A673 (cell line): Measurements from ENCODE around the gene DOCK4. TPM values are rescaled to one million over a fixed set of nuclear protein-coding genes. Genes with fewer than 3 reads are reported as not detected.

Source experiments
- BruUV-seq: library from RNA; stranded (reverse); fragments of 400-500 nt; replicated peaks from 2 replicates; lab custom pipeline; 2021; lab: Mats Ljungman, UMichigan
- CTCF ChIA-PET: fragments of 300-600 bp; sonication (Branson Sonifier 250); formaldehyde crosslinking; loops from one replicate; lab custom pipeline; 2022; ENCODE audit warnings: antibody characterized with exemption; lab: Charles Lee
- POLR2A ChIA-PET: fragments of 300-600 bp; sonication (Branson Sonifier 250); formaldehyde crosslinking; loops from one replicate; lab custom pipeline; 2022; ENCODE audit warnings: antibody characterized with exemption; ENCODE audit not compliant: low non-redundant PET; lab: Charles Lee
- DNase-seq: peaks from one replicate; pipeline ENCODE4 v3.0.0-alpha.2; 2015; ENCODE audit warnings: low spot score
- H3K27ac ChIP-seq: fragments of 200-600 bp; sonication (generic); 2 replicates; pipeline ENCODE4 v1.5.1; 2016; ENCODE audit warnings: mixed run types, low read depth, mild to moderate bottlenecking, mixed read lengths, antibody characterized with exemption, low read length; ENCODE audit not compliant: poor library complexity, severe bottlenecking
- H3K27me3 ChIP-seq: fragments of 200-600 bp; sonication (generic); replicated peaks from 2 replicates; pipeline ENCODE4 v1.6.1; 2017; ENCODE audit warnings: mixed run types, low read depth, mild to moderate bottlenecking, mixed read lengths, antibody characterized with exemption, low read length; ENCODE audit not compliant: insufficient read depth, poor library complexity
- H3K36me3 ChIP-seq: fragments of 200-600 bp; sonication (generic); 2 replicates; pipeline ENCODE4 v1.6.1; 2016; ENCODE audit warnings: mixed run types, mild to moderate bottlenecking, mixed read lengths, antibody characterized with exemption, low read length; ENCODE audit not compliant: insufficient read depth, poor library complexity, severe bottlenecking
- H3K4me1 ChIP-seq: fragments of 200-600 bp; sonication (generic); 2 replicates; pipeline ENCODE4 v1.6.1; 2017; ENCODE audit warnings: mixed run types, mild to moderate bottlenecking, mixed read lengths, antibody characterized with exemption, low read length; ENCODE audit not compliant: insufficient read depth, poor library complexity, severe bottlenecking
- H3K4me3 ChIP-seq: fragments of 200-600 bp; sonication (generic); 2 replicates; pipeline ENCODE4 v1.5.1; 2016; ENCODE audit warnings: low read depth, mixed run types, mild to moderate bottlenecking, mixed read lengths, low read length; ENCODE audit not compliant: poor library complexity, severe bottlenecking
- H3K9me3 ChIP-seq: fragments of 200-600 bp; sonication (generic); 2 replicates; pipeline ENCODE4 v1.6.1; 2016; ENCODE audit warnings: mixed run types, low read depth, mild to moderate bottlenecking, mixed read lengths, antibody characterized with exemption, low read length; ENCODE audit not compliant: poor library complexity, severe bottlenecking
- EZH2 ChIP-seq: fragments of 200-600 bp; sonication (generic); IDR thresholded peaks from 2 replicates; pipeline ENCODE4 v1.6.1; 2017; ENCODE audit warnings: borderline replicate concordance, low read depth, mild to moderate bottlenecking, mixed read lengths, antibody characterized with exemption, low read length; ENCODE audit not compliant: poor library complexity, severe bottlenecking
- intact Hi-C: fragments of 100-400 bp; cut with micrococcal nuclease; formaldehyde crosslinking; loops from one replicate; pipeline ENCODE4 v1.10.0; 2022; ENCODE audit not compliant: unreplicated experiment
- total RNA-seq: library from RNA; stranded (reverse); gene quantifications from 2 replicates; pipeline ENCODE4 v1.2.3, GENCODE V29; 2021
- TF ChIP-seq, protein P1 (sequence below): fragments of 300-800, 200-600 bp; sonication (generic); conservative IDR thresholded peaks from 2 replicates; pipeline ENCODE4 v1.5.1; 2017; ENCODE audit warnings: low read depth, mild to moderate bottlenecking, antibody characterized with exemption, low read length, moderate library complexity, mixed read lengths

Gene DOCK4
- total RNA-seq, 1 experiment from 2014 or later: 28.5 TPM

DNA sequence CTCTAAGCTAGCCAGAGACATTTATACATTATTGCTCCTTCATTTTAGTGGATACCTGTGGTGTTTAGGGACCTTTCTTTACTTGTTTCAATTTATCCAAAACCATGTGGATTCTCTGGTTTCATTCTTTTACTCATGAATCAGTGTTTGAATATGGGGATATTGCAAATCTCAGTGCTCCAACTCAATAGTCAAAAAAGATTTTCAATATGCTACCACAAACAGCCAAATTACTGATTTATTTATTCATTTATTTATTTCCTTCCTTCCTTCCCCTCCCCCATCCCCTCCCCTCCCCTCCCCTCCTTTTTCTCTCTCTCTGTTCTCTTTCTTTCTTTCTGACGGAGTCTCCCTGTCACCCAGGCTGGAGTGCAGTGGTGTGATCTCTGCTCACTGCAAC, 390.8 kb downstream of the DOCK4 start:
- no peak overlapping the region for H3K4me3 ChIP-seq
- H3K27ac ChIP-seq: no peak overlapping the region
- TF ChIP-seq EZH2: no peak
- TF ChIP-seq, protein P1, sequence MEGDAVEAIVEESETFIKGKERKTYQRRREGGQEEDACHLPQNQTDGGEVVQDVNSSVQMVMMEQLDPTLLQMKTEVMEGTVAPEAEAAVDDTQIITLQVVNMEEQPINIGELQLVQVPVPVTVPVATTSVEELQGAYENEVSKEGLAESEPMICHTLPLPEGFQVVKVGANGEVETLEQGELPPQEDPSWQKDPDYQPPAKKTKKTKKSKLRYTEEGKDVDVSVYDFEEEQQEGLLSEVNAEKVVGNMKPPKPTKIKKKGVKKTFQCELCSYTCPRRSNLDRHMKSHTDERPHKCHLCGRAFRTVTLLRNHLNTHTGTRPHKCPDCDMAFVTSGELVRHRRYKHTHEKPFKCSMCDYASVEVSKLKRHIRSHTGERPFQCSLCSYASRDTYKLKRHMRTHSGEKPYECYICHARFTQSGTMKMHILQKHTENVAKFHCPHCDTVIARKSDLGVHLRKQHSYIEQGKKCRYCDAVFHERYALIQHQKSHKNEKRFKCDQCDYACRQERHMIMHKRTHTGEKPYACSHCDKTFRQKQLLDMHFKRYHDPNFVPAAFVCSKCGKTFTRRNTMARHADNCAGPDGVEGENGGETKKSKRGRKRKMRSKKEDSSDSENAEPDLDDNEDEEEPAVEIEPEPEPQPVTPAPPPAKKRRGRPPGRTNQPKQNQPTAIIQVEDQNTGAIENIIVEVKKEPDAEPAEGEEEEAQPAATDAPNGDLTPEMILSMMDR: no peak
- CTCF ChIA-PET: no interaction called here
- BruUV-seq: no TSS peak
- H3K36me3 ChIP-seq: no peaks in the 10 kb centered on the region
- H3K9me3 ChIP-seq: no peaks in the 10 kb centered on the region
- H3K4me1 ChIP-seq: no peaks in the 10 kb centered on the region
- DNase-seq: no peak
- POLR2A ChIA-PET: no interaction called here
- intact Hi-C loops: no loop called here
- H3K27me3 ChIP-seq: no peaks in the 10 kb centered on the region

DNA sequence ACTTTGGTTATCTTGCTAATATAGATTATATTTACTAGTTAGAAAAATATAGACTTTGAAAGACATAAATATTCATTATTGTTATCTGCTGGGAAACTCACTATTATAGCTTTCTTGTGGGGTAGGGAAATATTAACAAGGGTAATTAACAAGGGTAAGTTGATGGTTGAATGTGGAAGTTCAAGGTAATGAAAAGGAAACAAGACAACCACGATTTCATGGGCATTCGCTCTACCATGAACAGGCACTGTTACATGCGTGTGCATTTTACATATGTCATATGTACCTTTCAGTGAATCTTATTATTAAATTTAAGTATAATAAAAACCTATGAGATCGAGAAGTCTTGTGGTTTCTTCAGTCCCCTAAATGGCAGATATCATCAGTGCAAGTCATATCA, 392.9 kb downstream of the DOCK4 start:
- BruUV-seq: no TSS peak
- no peak for TF ChIP-seq EZH2
- TF ChIP-seq, protein P1: no peak
- Histone ChIP-seq H3K4me3 (no peak overlapping the region), H3K36me3 (no peaks in the 10 kb centered on the region), H3K27ac (no peak overlapping the region), H3K4me1 (no peaks in the 10 kb centered on the region), H3K9me3 (no peaks in the 10 kb centered on the region), H3K27me3 (no peaks in the 10 kb centered on the region)
- DNase-seq: no peak
- intact Hi-C loops: no loop called here
- CTCF ChIA-PET: no interaction called here
- POLR2A ChIA-PET: no interaction called here

DNA sequence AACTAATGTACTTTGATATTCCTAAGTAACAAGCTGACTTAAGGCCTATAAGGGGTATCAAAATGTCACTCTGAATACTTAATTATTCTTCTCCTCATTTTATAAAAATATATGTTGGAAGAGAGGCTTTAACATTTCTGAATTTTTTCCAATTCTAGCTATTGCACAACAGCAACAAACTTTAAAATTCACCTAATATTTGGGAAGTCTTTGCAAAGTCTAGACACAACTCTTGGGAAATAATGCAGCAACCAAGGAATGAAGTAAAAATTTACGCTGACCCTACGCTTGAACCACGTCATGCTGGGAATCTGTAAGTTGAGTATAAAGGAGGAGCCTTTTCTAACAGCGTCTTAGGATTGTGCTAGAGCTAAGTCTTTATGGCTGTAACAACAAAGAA, 400.0 kb downstream of the DOCK4 start:
- ChIA-PET CTCF (no interaction called here), POLR2A (no interaction called here)
- H3K4me3 ChIP-seq: no peak overlapping the region
- no peak for DNase-seq
- TF ChIP-seq, protein P1: no peak
- TF ChIP-seq EZH2: no peak
- no peaks in the 10 kb centered on the region for H3K36me3 ChIP-seq
- no TSS peak for BruUV-seq
- no peaks in the 10 kb centered on the region for H3K9me3 ChIP-seq
- H3K27me3 ChIP-seq: no peaks in the 10 kb centered on the region
- H3K27ac ChIP-seq: no peak overlapping the region
- intact Hi-C loops: no loop called here
- H3K4me1 ChIP-seq: no peaks in the 10 kb centered on the region
